ENCODE results near the gene HRH3. TPM values are rescaled to one million over a fixed set of nuclear protein-coding genes. Genes with fewer than 3 reads are reported as not detected.

The HRH3 gene
- total RNA-seq, 1 experiment from 2014 or later = not detected

DNA sequence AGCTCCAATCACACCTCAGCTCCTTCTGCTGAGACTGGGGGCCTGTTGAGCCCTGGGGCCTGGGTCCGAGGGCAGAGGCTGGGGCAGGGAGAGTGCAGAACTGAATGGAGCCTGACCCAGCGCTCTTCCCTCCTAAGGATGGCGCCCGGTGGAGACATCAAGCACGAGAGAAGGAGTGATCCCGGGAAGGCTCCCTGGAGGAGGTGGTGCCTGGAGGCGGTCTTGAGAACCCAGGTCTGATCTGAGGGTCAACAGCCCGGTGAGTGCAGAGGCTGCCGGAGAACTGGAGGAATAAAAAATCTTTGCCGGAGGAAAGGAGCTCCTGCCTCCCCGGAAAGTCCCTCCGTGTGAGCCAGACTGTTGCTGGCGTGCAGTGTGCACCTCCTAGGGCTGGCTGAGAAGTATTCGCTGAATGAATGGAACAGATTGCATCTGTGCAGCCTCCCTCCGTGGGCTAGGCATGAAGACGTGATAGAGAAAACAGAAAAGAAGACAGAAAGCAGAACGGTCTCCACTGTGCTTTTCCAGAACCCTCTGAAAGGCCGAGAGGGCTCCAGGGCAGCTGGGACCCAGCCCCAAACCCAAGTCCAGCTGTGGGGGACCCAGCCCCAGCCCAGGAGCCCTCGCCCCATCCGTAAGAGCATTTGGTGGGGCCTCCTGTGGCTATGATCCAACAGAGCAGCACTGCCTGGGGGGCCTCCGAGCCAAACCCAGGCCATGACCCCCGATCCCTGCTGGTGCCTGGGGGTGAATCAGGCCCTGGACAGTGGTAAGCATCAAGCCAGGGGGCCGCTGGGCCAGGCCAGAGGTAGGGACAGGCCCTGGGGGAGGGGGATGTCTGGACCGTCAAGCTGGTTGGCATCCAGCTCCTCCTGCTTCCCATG, 6.9 kb upstream of the HRH3 start:
- POLR2A ChIA-PET (ENCODE audit: unreplicated experiment) = no interaction called here
- H3K9me2 ChIP-seq (ENCODE audit: insufficient read depth) = no peaks in the 10 kb centered on the region
- H3K27ac ChIP-seq = no peak overlapping the region
- peaks cover 4% of the 10 kb centered on the region for H3K4me1 ChIP-seq (replicated peaks; ENCODE audit: insufficient read depth)
- H3K27me3 ChIP-seq (ENCODE audit: insufficient read depth, low read depth) = peaks cover 54% of the 10 kb centered on the region
- no peak overlapping the region for H2AFZ ChIP-seq
- BruUV-seq (replicated peaks) = no TSS peak
- peaks cover 14% of the 10 kb centered on the region; the same call in 1 of the 2 replicates for H3F3A ChIP-seq (ENCODE audit: insufficient read depth, low read depth)
- no peak overlapping the region for H3K4me2 ChIP-seq
- intact Hi-C loops (cut with micrococcal nuclease; ENCODE audit: unreplicated experiment) = no loop called here
- no peak for DNase-seq
- no peak for TF ChIP-seq EZH2 (IDR thresholded peaks at IDR 0.05; ENCODE audit: low read depth)
- TF ChIP-seq, protein P1, sequence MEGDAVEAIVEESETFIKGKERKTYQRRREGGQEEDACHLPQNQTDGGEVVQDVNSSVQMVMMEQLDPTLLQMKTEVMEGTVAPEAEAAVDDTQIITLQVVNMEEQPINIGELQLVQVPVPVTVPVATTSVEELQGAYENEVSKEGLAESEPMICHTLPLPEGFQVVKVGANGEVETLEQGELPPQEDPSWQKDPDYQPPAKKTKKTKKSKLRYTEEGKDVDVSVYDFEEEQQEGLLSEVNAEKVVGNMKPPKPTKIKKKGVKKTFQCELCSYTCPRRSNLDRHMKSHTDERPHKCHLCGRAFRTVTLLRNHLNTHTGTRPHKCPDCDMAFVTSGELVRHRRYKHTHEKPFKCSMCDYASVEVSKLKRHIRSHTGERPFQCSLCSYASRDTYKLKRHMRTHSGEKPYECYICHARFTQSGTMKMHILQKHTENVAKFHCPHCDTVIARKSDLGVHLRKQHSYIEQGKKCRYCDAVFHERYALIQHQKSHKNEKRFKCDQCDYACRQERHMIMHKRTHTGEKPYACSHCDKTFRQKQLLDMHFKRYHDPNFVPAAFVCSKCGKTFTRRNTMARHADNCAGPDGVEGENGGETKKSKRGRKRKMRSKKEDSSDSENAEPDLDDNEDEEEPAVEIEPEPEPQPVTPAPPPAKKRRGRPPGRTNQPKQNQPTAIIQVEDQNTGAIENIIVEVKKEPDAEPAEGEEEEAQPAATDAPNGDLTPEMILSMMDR (conservative IDR thresholded peaks at IDR 0.05) = no peak
- H3K79me2 ChIP-seq (ENCODE audit: low read depth) = no peaks in the 10 kb centered on the region
- no peaks in the 10 kb centered on the region for H3K9me3 ChIP-seq (ENCODE audit: insufficient read depth, low read depth)
- H3K4me3 ChIP-seq = no peak overlapping the region
- CTCF ChIA-PET = interaction anchor here (0.6 kb wide), 2 partner anchors 31 to 39 kb away, joined by 4 read pairs; no protein-coding TSS in a partner anchor
- H4K20me1 ChIP-seq (ENCODE audit: insufficient read depth) = no peaks in the 10 kb centered on the region
- no peaks in the 10 kb centered on the region for H3K36me3 ChIP-seq (ENCODE audit: low read depth)

DNA sequence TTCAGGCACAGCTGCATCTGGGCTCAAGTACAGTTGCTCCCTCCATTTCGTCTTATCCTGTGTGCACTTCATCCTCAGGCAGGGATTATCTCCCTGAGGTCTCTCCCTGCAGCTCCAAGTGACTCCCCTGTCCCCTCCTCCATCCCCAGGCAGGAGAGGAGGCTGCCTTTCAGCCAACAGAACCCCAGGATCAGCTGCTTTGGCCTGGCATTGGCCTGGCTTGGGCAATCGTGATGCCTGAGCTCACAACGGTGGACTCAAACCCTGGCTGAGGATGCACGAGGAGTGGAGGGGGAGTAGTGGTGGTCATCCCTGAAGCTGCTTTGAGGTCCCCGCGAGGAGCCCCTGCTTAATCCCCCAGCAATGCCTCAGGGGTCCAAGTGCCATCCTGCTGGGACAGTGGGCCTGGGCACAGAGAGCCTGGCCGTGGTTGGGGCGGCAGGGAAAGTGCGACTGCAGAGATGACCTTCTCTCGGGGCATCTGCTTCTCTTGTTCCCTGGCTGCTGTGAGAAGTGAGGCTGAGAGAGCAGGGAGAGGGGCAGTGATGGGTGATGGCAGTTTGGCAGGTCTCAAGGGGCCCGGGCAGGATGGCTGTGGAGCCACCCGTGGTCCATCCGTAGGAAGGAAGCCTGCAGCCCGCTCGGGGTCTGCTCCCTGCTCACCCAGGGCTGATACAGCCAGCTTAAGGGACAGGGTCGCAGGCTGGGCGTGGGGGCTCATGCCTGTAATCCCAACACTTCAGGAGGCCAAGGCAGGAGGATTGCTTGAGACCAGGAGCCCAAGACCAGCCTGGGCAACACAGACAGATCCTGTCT, 6.0 kb upstream of the HRH3 start:
- no peaks in the 10 kb centered on the region for H3K9me2 ChIP-seq (ENCODE audit: insufficient read depth)
- no peak overlapping the region for H3K4me3 ChIP-seq
- H3K9me3 ChIP-seq (ENCODE audit: insufficient read depth, low read depth) = no peaks in the 10 kb centered on the region
- H2AFZ ChIP-seq = no peak overlapping the region
- H3F3A ChIP-seq (ENCODE audit: insufficient read depth, low read depth) = peaks cover 19% of the 10 kb centered on the region; the same call in 1 of the 2 replicates
- no peaks in the 10 kb centered on the region for H3K79me2 ChIP-seq (ENCODE audit: low read depth)
- CTCF ChIA-PET = interaction anchor here (0.6 kb wide), 2 partner anchors 32 to 38 kb away, joined by 4 read pairs; no protein-coding TSS in a partner anchor
- BruUV-seq (replicated peaks) = no TSS peak
- no peaks in the 10 kb centered on the region for H3K36me3 ChIP-seq (ENCODE audit: low read depth)
- intact Hi-C loops (cut with micrococcal nuclease; ENCODE audit: unreplicated experiment) = no loop called here
- DNase-seq = no peak
- TF ChIP-seq EZH2 (IDR thresholded peaks at IDR 0.05; ENCODE audit: low read depth) = no peak
- TF ChIP-seq, protein P1 (conservative IDR thresholded peaks at IDR 0.05) = no peak
- H3K27ac ChIP-seq = no peak overlapping the region
- no peak overlapping the region for H3K4me2 ChIP-seq
- H4K20me1 ChIP-seq (ENCODE audit: insufficient read depth) = 0 out of 2 replicates have a peak, but pooled peaks cover 4% of the 10 kb centered on the region
- H3K4me1 ChIP-seq (replicated peaks; ENCODE audit: insufficient read depth) = no peaks in the 10 kb centered on the region
- H3K27me3 ChIP-seq (ENCODE audit: insufficient read depth, low read depth) = peaks cover 63% of the 10 kb centered on the region
- POLR2A ChIA-PET (ENCODE audit: unreplicated experiment) = no interaction called here

DNA sequence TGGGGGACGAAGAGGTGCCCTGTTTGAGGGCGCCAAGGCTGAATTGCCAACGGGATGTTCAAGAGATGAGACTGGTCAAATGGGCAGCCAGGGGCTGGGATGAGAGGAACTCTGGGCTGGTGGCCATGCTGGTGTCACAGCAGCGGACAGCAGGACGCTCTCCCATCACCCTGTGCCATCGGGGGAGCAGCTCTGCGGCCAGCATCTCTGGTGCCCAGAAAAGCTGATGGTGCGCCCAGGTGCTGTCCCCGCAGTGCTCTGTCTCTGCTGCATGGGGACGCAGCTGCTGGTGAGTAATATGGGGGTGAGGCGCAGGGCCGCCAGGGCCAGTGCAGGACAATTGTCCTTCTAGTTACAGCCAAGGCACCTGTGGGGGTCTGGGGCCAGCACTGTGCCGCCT, 4.9 kb upstream of the HRH3 start:
- 0 out of 2 replicates have a peak, but pooled peaks cover 4% of the 10 kb centered on the region for H4K20me1 ChIP-seq (ENCODE audit: insufficient read depth)
- POLR2A ChIA-PET (ENCODE audit: unreplicated experiment) = no interaction called here
- intact Hi-C loops (cut with micrococcal nuclease; ENCODE audit: unreplicated experiment) = no loop called here
- CTCF ChIA-PET = no interaction called here
- no peaks in the 10 kb centered on the region for H3K4me1 ChIP-seq (replicated peaks; ENCODE audit: insufficient read depth)
- H2AFZ ChIP-seq = no peak overlapping the region
- H3K27me3 ChIP-seq (ENCODE audit: insufficient read depth, low read depth) = peaks cover 71% of the 10 kb centered on the region
- H3K9me2 ChIP-seq (ENCODE audit: insufficient read depth) = no peaks in the 10 kb centered on the region
- BruUV-seq (replicated peaks) = no TSS peak
- no peak overlapping the region for H3K4me3 ChIP-seq
- H3K79me2 ChIP-seq (ENCODE audit: low read depth) = no peaks in the 10 kb centered on the region
- H3K27ac ChIP-seq = no peak overlapping the region
- H3K36me3 ChIP-seq (ENCODE audit: low read depth) = no peaks in the 10 kb centered on the region
- H3F3A ChIP-seq (ENCODE audit: insufficient read depth, low read depth) = peaks cover 16% of the 10 kb centered on the region; the same call in 1 of the 2 replicates
- TF ChIP-seq, protein P1 (conservative IDR thresholded peaks at IDR 0.05) = no peak
- TF ChIP-seq EZH2 (IDR thresholded peaks at IDR 0.05; ENCODE audit: low read depth) = no peak
- H3K4me2 ChIP-seq = no peak overlapping the region
- no peaks in the 10 kb centered on the region for H3K9me3 ChIP-seq (ENCODE audit: insufficient read depth, low read depth)
- DNase-seq = no peak
